ENCODE data around the gene CEP192.

- TF ChIP-seq POLR2AphosphoS5 (IDR thresholded peaks at IDR 0.05; ENCODE audit: low read depth, low read length), result no peak
- TF ChIP-seq POLR2A (IDR thresholded peaks at IDR 0.05; ENCODE audit: low read depth, low read length), result no peak
- no peak for TF ChIP-seq TAF1 (IDR thresholded peaks at IDR 0.05; ENCODE audit: borderline replicate concordance, low read depth, low read length)
Observed at GRCh38 chr18:12973562-12974213, 17.5 kb upstream of the CEP192 start.
